Measurements from ENCODE around the gene EPAS1.

Gene EPAS1

DNA sequence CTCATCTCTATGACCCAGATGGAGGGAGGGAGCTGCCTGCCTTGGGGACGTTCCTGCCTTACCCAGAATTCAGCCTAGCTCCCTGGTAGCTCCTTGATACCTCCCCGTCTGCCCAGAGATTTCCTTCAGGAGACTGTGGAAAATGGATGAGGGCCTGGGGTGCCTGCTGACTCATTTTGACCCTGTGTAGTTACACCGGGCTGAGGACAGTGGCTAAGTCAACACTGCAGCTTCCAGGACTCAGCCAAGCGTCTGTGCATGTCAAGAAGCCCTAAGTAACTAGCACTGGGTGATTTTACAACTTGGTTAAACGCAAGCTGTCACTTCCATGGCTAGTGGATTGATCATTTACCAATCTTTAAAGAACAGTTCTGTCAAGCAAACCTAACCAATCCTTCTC is 23.3 kb upstream of the EPAS1 start:
- no peak for DNase-seq

DNA sequence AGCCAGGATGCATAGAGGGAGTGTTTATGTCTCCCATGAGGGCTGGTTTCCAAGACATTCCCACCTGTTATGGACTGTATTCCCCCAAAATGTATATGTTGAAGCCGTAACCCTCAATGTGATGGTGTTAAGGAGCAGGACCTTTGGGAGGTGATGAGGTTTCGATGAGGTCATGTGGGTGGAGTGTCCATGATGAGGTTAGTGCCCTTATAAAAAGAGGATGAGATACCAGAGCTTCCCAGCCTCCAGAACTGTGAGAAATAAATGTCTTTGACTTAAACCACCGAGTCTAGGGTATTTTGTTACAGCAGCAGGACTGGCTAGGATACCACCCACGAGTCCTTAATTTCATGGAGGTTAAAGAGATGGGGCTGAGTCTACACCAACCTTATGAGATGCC is 22.6 kb upstream of the EPAS1 start:
- no peak for DNase-seq

DNA sequence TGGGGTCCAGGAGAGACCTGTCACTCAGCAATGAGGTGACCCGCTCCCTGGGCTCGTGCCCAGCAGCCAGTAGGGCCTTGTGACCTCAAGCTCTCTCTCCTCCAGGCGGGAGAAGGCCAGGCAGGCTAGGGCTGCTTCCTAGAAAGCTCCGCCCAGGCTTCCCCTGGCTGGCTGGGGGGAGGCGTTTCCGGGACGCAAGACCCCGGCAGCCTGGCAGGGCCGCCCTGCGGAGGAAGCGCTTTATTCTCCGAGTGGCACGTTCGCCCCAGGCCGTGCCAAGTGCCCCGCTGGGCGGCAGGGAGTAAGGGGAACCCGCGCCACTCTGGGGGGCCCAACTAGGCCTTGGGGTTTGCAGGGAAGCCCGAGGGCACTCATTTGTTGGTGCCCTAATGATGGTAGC is 21.2 kb upstream of the EPAS1 start:
- DNase-seq, result no peak

DNA sequence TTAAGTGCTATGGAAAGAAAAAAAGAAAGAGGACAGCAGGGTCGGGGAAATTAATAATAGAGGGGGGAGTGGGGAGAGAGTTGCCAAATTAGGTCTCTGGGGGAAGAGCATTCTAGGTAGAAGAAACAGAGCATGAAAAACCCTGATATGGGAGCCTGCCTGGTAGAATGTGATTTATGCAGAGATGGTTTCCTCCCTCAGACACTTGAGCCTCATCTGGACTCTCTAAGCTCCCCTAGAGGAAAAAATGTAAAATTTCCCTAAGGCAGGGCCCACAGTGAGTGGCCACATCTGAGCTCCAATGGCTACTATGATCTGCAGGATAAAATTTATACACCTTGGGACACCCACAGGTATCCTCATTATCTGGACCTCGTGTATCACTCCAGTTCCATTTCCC is 20.6 kb upstream of the EPAS1 start:
- no peak for DNase-seq

DNA sequence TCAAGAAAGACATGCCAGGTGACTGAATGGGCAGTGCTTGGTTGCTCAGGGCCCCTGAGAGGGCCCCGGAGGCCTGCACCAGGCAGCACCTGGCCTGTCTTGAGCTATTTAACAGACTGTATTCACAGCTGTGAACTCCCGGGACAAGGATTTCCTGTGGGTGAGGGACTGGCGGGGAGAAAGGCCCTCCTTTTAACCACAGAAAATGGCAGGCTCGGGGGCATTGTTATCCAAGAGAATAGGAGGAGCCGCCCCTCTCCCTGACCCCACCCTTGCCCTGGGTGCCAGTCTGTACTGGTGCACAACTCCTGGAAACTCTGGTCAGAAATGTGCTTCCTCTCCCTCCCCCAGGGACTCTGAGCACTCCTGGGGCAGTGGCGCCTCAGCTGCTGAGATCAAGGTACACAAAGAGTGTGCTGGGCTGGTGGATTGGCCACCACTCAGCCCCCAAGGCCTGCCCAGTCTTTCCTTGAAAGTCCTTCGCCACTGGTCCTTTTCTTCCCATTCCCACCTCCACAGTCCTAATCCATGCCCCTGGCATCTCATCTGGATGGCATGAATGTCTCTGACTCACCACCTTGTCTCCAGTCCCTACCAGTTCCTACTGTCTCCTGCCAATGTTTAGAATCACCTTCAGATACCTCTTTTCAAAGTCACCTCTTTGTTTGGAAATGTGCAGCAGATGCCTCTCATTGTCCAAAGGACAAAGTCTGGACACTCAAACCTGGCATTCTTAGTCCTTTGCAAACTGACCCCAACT is 19.6 kb upstream of the EPAS1 start:
- DNase-seq, result no peak

DNA sequence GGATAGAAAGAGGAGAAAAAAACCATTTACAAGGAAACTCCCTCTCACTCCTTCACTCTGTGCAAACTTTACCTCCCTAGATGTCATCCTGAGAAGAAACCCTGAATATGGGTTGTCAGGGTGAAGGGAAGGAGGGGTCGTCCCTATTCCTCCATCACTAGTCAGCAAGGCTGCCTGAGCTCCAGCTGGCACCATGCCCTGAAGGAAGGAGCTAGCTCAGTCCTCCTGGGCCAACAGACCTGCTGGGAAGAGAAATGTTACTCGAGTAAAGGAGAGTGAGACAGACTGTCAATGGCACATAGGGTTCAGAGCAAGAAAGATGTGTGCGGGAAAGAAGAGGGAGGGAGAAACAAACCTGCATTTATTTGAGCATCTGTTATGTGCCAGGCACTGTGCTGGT is 18.3 kb upstream of the EPAS1 start:
- no peak for DNase-seq

DNA sequence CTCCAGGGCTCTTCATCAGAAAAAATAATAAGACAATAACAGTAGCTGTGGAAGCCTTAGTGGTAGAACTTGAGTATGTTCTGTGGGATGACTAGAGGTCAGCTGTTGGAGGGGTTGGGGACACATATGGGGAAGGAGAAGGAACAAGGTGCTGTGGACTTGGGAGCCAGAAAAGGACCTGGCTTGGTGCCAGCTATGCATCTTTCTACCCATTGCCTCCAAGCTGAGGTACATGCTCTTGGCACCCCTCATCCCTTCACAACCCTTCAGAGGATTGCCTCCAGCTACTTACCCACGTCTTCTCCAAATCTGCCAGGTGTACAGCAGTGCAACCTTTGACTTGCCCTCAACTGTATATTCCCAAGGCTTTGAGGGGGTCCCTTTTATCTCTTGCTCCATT is 15.3 kb upstream of the EPAS1 start:
- no peak for DNase-seq

DNA sequence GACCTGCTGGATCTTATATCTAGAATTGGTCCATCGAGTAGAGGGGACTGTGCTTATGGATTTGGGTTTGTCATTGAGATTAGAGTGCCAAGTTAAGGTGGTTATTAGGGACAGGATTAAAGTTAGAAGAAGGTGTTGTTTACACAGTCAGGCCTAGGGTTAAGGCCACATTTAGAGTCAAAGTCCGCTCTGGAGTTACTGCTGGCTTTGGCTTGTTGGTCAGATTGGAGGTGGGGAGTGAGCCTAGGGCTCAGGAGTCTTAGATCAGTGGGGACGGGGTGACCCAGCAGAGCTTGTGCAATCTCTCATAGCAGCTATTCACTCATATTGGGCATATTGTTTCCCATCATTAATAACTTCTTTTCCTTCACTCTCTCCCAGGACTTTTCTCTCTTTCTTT is 13.5 kb upstream of the EPAS1 start:
- no peak for DNase-seq

DNA sequence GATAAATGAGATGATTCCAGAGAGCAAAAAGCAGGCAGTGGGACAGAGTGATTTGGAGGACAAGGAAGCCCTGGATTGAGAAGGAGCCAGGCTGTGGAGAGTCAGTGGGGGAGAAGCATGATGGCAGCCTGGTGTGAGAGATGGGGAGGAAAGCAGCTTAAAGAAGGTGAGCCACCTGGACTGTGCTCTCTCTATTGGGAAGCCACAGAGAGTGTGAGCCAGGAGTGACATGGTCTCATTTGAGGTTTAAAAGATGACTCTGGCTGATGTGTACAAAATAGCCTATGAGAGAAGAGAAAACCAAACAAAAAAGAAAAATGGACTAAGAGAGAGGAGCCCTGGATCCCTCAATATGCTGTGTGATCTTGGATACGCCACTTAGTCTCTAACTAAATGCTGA is 12.9 kb upstream of the EPAS1 start:
- DNase-seq, result no peak

DNA sequence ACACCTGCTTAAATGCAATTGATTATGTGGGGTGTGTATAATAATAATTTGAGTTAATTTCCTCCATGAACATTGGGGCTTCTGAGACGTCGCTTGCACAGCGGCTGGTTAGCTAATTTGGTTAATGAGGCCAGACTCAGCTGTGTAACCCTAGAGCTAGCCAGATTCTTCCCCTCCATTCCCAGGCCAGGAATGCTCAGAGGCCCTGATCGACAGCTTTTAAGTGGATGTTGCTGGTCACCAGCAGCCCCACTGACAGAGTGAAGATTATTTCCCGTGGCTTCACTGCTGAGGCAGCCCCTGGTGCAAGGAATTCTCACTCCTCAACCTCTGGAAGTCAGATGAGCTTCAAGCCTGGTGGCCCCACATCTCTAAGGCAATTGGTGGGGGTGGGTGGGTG is 12.4 kb upstream of the EPAS1 start:
- no peak for DNase-seq

DNA sequence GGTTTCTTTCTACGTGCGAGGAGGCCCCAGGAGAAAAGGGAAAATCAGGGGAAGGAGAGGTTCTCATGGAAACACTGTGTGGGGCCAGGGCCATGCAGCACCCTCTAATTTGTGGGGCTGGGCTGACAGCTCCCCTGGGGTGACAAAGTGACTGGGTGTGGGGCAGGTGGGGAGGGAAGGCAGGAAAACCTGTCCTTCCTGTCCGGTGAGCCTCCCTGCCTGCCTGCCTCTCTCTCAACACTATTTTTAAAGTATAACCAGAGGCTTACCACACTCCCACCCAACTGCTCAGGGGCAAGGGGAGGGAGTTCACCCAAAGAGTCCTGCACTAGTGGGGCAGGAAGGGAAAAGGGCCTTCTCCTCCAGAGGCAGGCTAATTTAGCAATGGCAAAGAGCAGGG is 10.5 kb upstream of the EPAS1 start:
- no peak for DNase-seq

DNA sequence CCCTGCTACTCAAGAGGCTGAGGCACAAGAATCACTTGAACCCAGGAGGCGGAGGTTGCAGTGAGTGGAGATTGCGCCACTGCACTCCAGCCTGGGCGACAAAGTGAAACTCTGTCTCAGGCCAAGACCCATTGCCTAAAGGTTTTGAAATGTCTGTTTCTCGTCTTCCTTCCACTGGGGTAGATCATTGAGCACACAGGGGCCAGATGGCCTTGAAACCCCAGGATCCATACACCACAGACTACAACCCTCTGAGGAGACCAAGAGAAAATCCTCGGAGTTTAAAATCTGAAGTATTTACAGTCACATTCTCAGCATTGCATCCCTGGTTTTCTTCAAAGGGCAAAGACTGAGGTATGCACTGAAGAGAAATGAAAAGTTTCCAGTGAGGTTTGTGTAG is 7.1 kb upstream of the EPAS1 start:
- DNase-seq, result no peak

DNA sequence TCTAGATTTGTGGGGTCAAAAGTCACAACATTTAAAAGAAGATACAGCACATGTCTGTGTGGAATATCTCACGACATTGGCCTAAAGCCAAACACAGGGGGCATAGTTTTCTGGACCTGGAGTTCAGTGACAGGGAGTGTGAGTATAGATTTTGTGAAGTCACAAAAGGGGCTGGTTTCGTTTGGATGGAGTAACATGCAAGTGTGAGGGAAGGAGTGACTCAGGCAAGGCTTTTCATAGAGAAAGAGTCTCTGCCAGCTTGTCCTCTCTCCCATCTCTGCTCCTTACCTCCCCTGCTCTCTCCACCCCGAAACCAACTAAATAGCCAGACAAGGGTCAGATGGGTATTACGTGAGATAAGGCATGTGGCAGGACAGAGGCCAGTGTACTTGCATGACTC is 3.7 kb upstream of the EPAS1 start:
- DNase-seq, result no peak

DNA sequence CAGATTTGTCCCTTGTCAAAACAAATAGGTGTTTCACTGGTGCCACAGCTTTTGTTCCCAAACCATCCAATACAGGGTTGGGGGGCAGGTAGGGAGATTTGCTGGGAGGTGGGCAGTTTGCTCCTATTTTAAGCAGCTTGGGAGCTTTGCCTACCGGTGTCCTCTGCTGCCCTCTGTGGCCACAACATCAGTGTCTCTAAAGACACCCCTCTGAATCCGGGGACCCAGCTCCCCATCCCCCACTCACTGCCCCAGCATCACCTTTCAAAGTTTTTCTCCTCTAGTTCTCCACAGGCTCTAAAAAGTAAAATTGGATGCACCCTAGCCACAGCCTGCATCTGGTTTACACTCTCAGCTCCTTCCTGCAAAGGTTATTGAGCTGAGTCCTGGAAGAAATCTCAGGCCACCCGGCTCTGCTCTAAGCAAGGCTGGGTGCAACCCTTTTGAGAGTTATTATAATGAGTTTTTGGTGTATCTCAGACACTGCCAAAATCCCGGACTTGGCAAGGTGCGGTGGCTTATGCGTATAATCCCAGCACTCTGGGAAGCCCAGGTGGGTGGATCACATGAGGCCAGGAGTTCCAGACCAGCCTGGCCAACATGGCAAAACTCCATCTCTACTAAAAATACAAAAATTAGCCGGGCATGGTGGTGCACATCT is 2.9 kb upstream of the EPAS1 start:
- peak in 1 of 5 experiments; percentile 28 for DNase-seq

DNA sequence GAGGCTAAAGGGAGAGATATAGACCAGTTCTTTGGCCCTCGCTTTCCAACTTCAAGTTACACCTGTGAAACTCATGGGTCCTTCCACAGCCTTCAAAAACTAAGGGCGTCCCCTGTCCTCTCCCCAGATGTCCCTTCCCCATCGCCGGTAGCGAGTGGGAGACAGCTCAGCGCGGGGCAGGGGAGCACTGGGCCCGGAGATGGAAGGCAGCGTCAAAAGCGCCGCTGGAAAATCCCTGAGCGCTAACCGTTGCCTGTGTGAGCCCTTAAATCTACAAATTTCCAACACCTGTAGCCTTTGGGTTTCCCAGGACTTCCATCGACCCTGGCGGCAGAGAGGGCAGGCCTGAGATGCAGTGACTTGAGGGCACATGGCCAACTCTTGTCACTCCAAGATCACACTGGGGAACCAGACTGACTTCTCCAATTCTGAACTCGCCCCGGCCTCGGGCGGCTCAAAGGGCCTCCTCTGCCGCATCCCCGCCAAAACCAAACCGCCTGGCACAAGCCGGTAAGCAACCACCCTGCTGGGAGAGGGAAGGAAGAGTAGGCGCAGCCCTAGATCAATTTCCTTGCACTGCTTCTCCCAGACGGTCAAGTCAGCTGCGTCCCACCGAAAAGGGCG is 879 bp upstream of the EPAS1 start:
- DNase-seq, result peak in 1 of 5 experiments; percentile 28

DNA sequence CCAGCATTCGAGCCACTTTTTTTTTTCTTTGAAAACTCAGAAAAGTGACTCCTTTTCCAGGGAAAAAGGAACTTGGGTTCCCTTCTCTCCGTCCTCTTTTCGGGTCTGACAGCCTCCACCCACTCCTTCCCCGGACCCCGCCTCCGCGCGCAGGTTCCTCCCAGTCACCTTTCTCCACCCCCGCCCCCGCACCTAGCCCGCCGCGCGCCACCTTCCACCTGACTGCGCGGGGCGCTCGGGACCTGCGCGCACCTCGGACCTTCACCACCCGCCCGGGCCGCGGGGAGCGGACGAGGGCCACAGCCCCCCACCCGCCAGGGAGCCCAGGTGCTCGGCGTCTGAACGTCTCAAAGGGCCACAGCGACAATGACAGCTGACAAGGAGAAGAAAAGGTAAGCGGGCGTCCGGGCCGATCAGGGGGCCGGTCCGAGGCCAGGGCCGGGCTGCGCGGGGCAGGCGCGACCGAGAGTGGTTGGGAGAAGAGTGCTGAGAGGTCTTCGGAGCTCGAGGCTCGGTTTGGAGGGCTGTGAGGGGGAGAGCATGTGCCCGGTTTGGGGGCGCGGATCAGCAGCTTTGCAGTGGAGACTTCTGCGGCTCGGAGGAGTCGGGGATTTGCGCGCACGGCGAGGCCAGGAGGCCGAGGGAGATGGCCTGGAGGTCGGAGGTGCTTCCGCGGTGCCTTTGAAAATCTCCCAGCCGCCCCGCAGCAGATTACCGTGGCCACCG is 502 bp downstream of the EPAS1 start:
- DNase-seq, result peak; percentile 41 to 70 (median 62)

DNA sequence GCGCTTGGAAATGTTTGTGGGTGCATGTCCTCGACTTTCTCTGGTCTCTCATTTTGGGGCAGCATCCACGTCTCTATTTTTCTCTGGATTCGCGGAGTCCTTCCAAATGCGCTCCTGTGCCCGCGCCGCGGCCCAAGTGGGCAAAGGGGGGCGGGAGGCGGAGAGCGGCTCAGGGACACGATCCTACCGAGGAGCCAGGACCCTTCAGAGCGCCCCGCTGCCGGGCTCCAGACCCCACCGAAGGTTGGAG is 990 bp downstream of the EPAS1 start:
- DNase-seq, result no peak

DNA sequence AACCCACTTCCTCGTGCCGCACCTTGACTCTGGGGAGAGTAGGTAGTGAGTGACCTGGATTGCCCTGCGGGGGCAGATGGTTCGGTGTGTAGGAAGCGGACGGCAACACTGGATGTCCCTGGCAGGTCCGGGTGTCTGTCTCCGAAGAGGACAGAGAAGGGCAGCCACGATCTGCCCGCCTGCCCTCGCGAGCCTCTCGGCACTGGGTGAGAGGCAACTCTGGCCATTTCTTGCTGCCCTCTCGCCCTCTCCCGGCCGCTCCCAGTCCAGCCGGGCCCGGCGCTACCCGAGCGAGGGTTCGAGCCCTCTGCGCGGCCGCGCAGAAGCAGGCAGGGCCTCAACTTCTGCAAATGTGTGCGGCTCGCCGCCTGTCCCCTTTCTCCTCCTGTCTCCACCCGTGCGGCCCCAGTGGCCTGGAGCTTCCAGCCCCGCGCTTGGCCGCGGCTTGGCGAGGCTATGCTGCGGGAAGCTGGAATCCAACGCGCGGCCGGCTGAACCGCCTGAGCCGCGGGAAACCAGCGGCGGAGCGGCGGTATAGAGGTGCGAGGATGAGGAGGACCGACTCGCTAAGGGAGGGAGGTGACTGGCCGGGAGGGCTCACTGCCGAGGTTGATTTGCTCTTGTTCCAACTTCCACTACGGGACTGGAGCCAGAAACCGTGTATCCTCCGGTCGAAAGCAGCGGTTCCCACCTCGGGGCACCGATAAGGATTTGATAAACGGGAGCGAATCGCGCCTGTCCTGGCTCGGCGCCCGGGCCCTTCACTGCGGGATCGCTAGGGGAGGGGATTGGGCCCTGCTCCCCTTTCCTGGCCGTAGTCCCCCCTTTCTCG is 1.5 kb downstream of the EPAS1 start:
- DNase-seq, result peak in 1 of 5 experiments; percentile 26

DNA sequence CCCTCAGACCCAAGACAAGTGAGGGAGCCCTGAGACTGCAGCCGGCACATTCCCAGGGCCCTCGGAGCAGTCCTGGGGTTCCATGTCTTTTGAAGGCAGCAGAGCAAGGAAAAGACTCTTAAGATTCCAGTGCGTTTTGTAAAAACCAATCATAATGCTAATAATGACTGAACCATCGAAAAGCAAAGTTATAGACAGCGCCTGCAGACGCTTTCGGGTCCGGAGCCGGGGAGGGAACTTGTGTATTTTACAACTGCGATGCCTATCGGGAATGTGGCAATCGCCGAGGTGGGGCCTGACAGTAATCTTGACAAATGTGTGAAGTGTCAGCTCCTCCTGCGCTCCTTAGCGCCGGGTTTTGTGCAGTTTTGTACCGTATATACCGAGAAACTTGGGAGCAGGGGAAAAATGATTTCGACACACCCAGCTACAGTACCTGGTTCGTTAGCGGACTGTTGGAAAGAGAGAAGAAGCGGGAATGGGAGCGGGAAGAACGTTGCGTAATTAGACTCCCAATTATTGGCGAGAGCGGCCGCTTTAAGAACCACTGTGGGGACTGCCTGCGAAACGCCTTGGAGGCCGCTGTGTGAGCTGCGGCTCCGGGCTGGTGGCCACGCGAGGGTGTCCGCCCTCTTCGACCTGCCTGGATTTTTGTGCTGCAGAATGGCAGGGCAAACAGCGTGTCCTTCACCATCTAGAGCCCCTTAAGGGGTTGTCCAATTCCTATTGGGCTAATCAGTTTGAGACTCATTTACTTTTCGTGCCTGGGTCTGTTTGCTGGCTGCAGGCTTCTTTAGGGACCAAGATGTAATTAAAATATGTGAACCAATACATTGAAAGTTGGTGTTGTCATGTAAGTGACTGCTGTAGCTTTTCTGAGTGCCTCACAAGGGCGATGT is 2.4 kb downstream of the EPAS1 start:
- DNase-seq, result no peak

DNA sequence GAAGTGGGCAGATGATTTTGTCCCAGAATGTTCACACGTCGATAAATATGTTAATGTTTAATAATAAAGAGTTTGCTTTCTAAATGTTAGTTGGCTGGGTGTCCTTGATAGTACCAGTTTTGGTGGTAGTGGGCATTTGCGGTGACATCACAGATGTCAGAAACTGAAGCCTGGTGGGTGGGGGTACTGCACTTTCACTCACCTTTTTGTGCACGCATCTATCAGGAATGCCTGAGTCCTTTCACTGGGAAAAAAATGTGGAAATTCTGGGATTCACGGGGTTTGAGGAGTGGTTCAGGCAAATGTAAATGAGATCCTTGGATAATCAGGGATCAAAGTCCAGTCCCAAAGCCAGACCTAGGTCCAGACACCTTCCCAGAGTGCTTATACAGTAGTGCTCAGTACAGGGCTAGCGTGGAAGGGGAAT is 3.2 kb downstream of the EPAS1 start:
- no peak for DNase-seq

DNA sequence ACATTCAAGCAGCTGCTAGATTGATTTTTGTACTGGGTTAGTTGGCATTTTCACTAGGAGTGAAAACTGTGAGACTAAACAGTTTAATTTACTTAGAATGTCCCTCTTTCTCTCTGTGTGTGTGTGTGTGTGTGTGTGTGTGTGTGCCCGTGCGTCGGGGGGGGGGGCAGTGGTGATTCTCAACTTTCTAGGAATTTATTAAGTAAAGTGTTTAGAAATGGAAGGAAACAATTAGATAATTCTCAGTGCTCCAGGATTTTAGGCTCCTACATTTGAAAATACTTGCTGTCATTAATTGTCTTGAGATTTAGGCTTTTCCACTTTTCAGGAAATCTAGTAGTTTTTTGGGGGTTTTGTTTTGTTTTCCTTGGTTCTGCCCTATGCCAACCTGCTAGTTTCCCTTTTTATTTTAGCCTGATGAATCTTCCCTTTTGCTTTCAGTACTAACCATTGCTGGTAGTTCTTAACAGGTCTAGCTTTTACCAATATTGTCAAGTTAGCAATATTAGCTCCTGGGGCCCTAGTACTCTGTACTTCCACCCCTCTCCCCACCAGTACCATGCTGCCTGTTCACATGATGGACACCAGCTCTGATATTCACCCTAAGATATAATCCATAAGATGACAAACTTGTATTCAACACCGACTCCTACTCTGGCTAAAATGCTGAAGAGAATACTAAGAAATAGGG is 4.9 kb downstream of the EPAS1 start:
- no peak for DNase-seq

All from T-helper 2 cell (primary cell).